ENCODE data around the gene AFDN. TPM values are rescaled to one million over a fixed set of nuclear protein-coding genes. Genes with fewer than 3 reads are reported as not detected.

The AFDN gene
- total RNA-seq, 1 donor from 2014 or later = 102 TPM

GRCh38 chr6:167795321-167795811, 31.3 kb upstream of the AFDN start:
- Mint-ChIP-seq H3K4me1 (ENCODE audit: low read depth, unreplicated experiment) (peaks cover 19% of the 10 kb centered on the region), H3K27me3 (ENCODE audit: low read depth, unreplicated experiment) (peaks cover 8% of the 10 kb centered on the region), H3K4me3 (ENCODE audit: unreplicated experiment) (no peak overlapping the region), H3K36me3 (ENCODE audit: low read depth, unreplicated experiment) (no peaks in the 10 kb centered on the region), H3K27ac (ENCODE audit: unreplicated experiment) (no peak overlapping the region), H3K9me3 (ENCODE audit: unreplicated experiment) (peaks cover 2% of the 10 kb centered on the region)
- TF ChIP-seq CTCF (IDR thresholded peaks at IDR 0.05; ENCODE audit: insufficient read depth, low read depth, low read length) = no peak
- no peak for TF ChIP-seq EZH2 (IDR thresholded peaks at IDR 0.05; ENCODE audit: insufficient read depth, low read length)
- Histone ChIP-seq H3K4me1 (ENCODE audit: insufficient read depth, low read length) (no peaks in the 10 kb centered on the region), H4K20me1 (ENCODE audit: insufficient read depth, low read length) (no peaks in the 10 kb centered on the region), H3K79me2 (ENCODE audit: insufficient read depth, low read length) (no peaks in the 10 kb centered on the region), H3K4me2 (ENCODE audit: low read length) (no peak overlapping the region), H2AFZ (ENCODE audit: low read depth, low read length) (no peak overlapping the region), H3K9ac (ENCODE audit: low read length) (no peak overlapping the region), H3K27me3 (ENCODE audit: insufficient read depth, low read length) (peaks cover 2% of the 10 kb centered on the region), H3K9me3 (ENCODE audit: insufficient read depth, low read depth, low read length) (no peaks in the 10 kb centered on the region), H3K27ac (ENCODE audit: low read depth, low read length) (no peak overlapping the region), H3K36me3 (ENCODE audit: insufficient read depth, low read length) (no peaks in the 10 kb centered on the region), H3K4me3 (ENCODE audit: insufficient read depth, low read depth, low read length) (no peak overlapping the region)
- FAIRE-seq (no peak), DNase-seq (ENCODE audit: low read depth) (no peak)

- no peak overlapping the region for H2AFZ ChIP-seq (ENCODE audit: low read depth, low read length)
- H3K27me3 Mint-ChIP-seq (ENCODE audit: low read depth, unreplicated experiment) = peaks cover 8% of the 10 kb centered on the region
- no peak overlapping the region for H3K4me3 ChIP-seq (ENCODE audit: insufficient read depth, low read depth, low read length)
- H3K36me3 ChIP-seq (ENCODE audit: insufficient read depth, low read length) = no peaks in the 10 kb centered on the region
- peaks cover 2% of the 10 kb centered on the region for H3K27me3 ChIP-seq (ENCODE audit: insufficient read depth, low read length)
- no peaks in the 10 kb centered on the region for H3K36me3 Mint-ChIP-seq (ENCODE audit: low read depth, unreplicated experiment)
- H3K4me1 Mint-ChIP-seq (ENCODE audit: low read depth, unreplicated experiment) = peaks cover 19% of the 10 kb centered on the region
- no peaks in the 10 kb centered on the region for H3K9me3 ChIP-seq (ENCODE audit: insufficient read depth, low read depth, low read length)
- DNase-seq (ENCODE audit: low read depth) (no peak), FAIRE-seq (no peak)
- no peak overlapping the region for H3K4me2 ChIP-seq (ENCODE audit: low read length)
- no peak overlapping the region for H3K27ac Mint-ChIP-seq (ENCODE audit: unreplicated experiment)
- no peak overlapping the region for H3K27ac ChIP-seq (ENCODE audit: low read depth, low read length)
- no peaks in the 10 kb centered on the region for H4K20me1 ChIP-seq (ENCODE audit: insufficient read depth, low read length)
- no peaks in the 10 kb centered on the region for H3K79me2 ChIP-seq (ENCODE audit: insufficient read depth, low read length)
- TF ChIP-seq EZH2 (IDR thresholded peaks at IDR 0.05; ENCODE audit: insufficient read depth, low read length) (no peak), CTCF (IDR thresholded peaks at IDR 0.05; ENCODE audit: insufficient read depth, low read depth, low read length) (no peak)
- no peak overlapping the region for H3K4me3 Mint-ChIP-seq (ENCODE audit: unreplicated experiment)
- no peaks in the 10 kb centered on the region for H3K4me1 ChIP-seq (ENCODE audit: insufficient read depth, low read length)
- peaks cover 2% of the 10 kb centered on the region for H3K9me3 Mint-ChIP-seq (ENCODE audit: unreplicated experiment)
- H3K9ac ChIP-seq (ENCODE audit: low read length) = no peak overlapping the region
These were observed 30.9 kb upstream of the AFDN start for GRCh38 chr6:167795874-167796191.

GRCh38 chr6:167796192-167796981, 30.3 kb upstream of the AFDN start:
- Mint-ChIP-seq H3K9me3 (ENCODE audit: unreplicated experiment) (peaks cover 2% of the 10 kb centered on the region), H3K27ac (ENCODE audit: unreplicated experiment) (no peak overlapping the region), H3K4me1 (ENCODE audit: low read depth, unreplicated experiment) (peaks cover 19% of the 10 kb centered on the region), H3K36me3 (ENCODE audit: low read depth, unreplicated experiment) (no peaks in the 10 kb centered on the region), H3K27me3 (ENCODE audit: low read depth, unreplicated experiment) (peaks cover 12% of the 10 kb centered on the region), H3K4me3 (ENCODE audit: unreplicated experiment) (no peak overlapping the region)
- FAIRE-seq (no peak), DNase-seq (ENCODE audit: low read depth) (no peak)
- no peaks in the 10 kb centered on the region for H4K20me1 ChIP-seq (ENCODE audit: insufficient read depth, low read length)
- H3K27me3 ChIP-seq (ENCODE audit: insufficient read depth, low read length) = peaks cover 3% of the 10 kb centered on the region
- no peaks in the 10 kb centered on the region for H3K79me2 ChIP-seq (ENCODE audit: insufficient read depth, low read length)
- no peak for TF ChIP-seq EZH2 (IDR thresholded peaks at IDR 0.05; ENCODE audit: insufficient read depth, low read length)
- TF ChIP-seq CTCF (IDR thresholded peaks at IDR 0.05; ENCODE audit: insufficient read depth, low read depth, low read length) = no peak
- H3K36me3 ChIP-seq (ENCODE audit: insufficient read depth, low read length) = no peaks in the 10 kb centered on the region
- peak overlapping the region; percentile 8 for H3K4me2 ChIP-seq (ENCODE audit: low read length)
- H3K4me3 ChIP-seq (ENCODE audit: insufficient read depth, low read depth, low read length) = no peak overlapping the region
- no peak overlapping the region for H3K9ac ChIP-seq (ENCODE audit: low read length)
- H3K4me1 ChIP-seq (ENCODE audit: insufficient read depth, low read length) = no peaks in the 10 kb centered on the region
- no peak overlapping the region for H2AFZ ChIP-seq (ENCODE audit: low read depth, low read length)
- H3K9me3 ChIP-seq (ENCODE audit: insufficient read depth, low read depth, low read length) = no peaks in the 10 kb centered on the region
- H3K27ac ChIP-seq (ENCODE audit: low read depth, low read length) = no peak overlapping the region

All from astrocyte (in vitro differentiated cells and primary cell).